GM23248 (cell line): ENCODE measurements around the gene VDAC1.

ENCODE experiments used
- EZH2 ChIP-seq: fragments of 200-600 bp; sonication (generic); IDR thresholded peaks from 2 replicates; pipeline ENCODE4 v1.6.1; 2018; ENCODE audit warnings: antibody characterized with exemption, mild to moderate bottlenecking; ENCODE audit not compliant: insufficient read depth, poor library complexity, severe bottlenecking
- EZH2phosphoT487 ChIP-seq: fragments of 200-600 bp; sonication (generic); IDR thresholded peaks from 2 replicates; pipeline ENCODE4 v1.6.1; 2018; ENCODE audit warnings: antibody characterized with exemption, moderate library complexity, mild to moderate bottlenecking, low read depth; ENCODE audit not compliant: insufficient read depth

- TF ChIP-seq EZH2phosphoT487: no peak
- TF ChIP-seq EZH2: no peak
Measured at GRCh38 chr5:134027288-134027615, 22.5 kb upstream of the VDAC1 start.
